Small intestine (tissue), 7 donors: ENCODE results near the gene ERFL. TPM values are rescaled to one million over a fixed set of nuclear protein-coding genes. Genes with fewer than 3 reads are reported as not detected.

Source experiments
- DNase-seq, 2 donors: peaks; one replicate each; pipeline versions ENCODE4 v3.0.0 to v3.0.0-alpha.2; 2013
- FAIRE-seq: peaks from 2 replicates; lab custom pipeline; 2012; peaks lifted over from hg19 to GRCh38; lab: Jason Lieb, UNC
- H3K27ac ChIP-seq, 3 donors: one replicate each; pipeline ENCODE4 v1.5.1; 2013; ENCODE audit warnings: low read length in 2 of 3, mild to moderate bottlenecking in 2 of 3, control low read depth in 1 of 3, inconsistent platforms in 1 of 3, low read depth in 1 of 3, moderate library complexity in 1 of 3
- H3K27me3 ChIP-seq, 3 donors: one replicate each; pipeline ENCODE4 v1.6.1; 2013; ENCODE audit warnings: low read length in 3 of 3, inconsistent platforms in 1 of 3; ENCODE audit not compliant: control insufficient read depth in 3 of 3, insufficient read depth in 3 of 3
- H3K36me3 ChIP-seq, 3 donors: one replicate each; pipeline ENCODE4 v1.6.1; 2013; ENCODE audit warnings: low read length in 3 of 3, inconsistent platforms in 1 of 3, low read depth in 1 of 3, mild to moderate bottlenecking in 1 of 3, moderate library complexity in 1 of 3; ENCODE audit not compliant: control insufficient read depth in 3 of 3, insufficient read depth in 2 of 3
- H3K4me1 ChIP-seq, 3 donors: one replicate each; pipeline ENCODE4 v1.6.1; 2013; ENCODE audit warnings: low read length in 2 of 3, inconsistent platforms in 1 of 3, low read depth in 1 of 3, mild to moderate bottlenecking in 1 of 3, moderate library complexity in 1 of 3; ENCODE audit not compliant: control insufficient read depth in 3 of 3, insufficient read depth in 2 of 3
- H3K4me3 ChIP-seq, 3 donors: one replicate each; pipeline ENCODE4 v1.5.1; 2013; ENCODE audit warnings: low read length in 3 of 3, control low read depth in 1 of 3, inconsistent platforms in 1 of 3, low read depth in 1 of 3, mild to moderate bottlenecking in 1 of 3, moderate library complexity in 1 of 3
- H3K9me3 ChIP-seq, 2 donors: one replicate each; pipeline ENCODE4 v1.6.1; 2013; ENCODE audit warnings: low read depth in 1 of 2, low read length in 1 of 2; ENCODE audit not compliant: control insufficient read depth in 2 of 2, insufficient read depth in 1 of 2
- WGBS, 3 donors: extraction: QIAGEN DNeasy Blood & Tissue Kit; methylation state at CpG; one replicate each; pipeline ENCODE4 v1.1.7; 2013; 5-methylcytosine and 5-hydroxymethylcytosine counted together
- polyA plus RNA-seq, 4 donors: library from polyadenylated mRNA; stranded (reverse) in 3 of 4; unstranded in 1 of 4; fragments of 200-250 nt in 3 of 4; fragments of 120-200 nt in 1 of 4; gene quantifications; one replicate each; pipeline versions ENCODE4 v1.2.1 to v1.2.3, GENCODE V29; 2013
- donor health status: healthy with polysubstance abuse.
- donor health status: control.
- donor health status: control.
- donor health status: Bipolar disorder and iron deficiency.
- donor health status: healthy.

Gene ERFL
- polyA plus RNA-seq, 4 donors, result 0.04 to 0.21 TPM; not detected in 2

DNA sequence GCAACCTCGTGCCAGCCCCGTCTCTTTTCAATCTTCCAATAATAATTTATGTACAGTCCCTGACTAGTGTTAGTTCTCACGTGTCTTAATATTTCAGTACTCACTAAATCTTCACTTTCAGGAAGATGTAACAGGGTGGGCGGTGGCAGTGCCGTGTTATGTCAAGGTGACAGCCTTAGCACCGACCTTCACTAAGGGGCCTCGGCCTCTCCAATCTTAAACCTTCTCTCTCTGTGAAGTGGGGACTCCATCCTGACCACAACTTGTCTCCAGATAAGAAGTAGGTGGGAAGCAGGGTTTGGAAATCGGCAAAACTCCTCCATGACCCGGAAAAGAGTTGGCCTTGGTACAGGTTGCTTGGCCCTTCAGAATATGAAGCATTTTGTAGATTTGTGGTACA lies 66.4 kb downstream of the ERFL start:
- no peaks in the 10 kb centered on the region for H3K9me3 ChIP-seq
- DNase-seq, result no peak
- H3K36me3 ChIP-seq, result peaks cover 6 to 55% (median 16%) of the 10 kb centered on the region in 3 donors
- peaks cover 7 to 27% (median 12%) of the 10 kb centered on the region in 3 donors for H3K4me1 ChIP-seq
- no peak overlapping the region for H3K27ac ChIP-seq
- H3K4me3 ChIP-seq, result peak overlapping the region in 1 of 3 donors; percentile 56
- WGBS, 3 donors, result 40 to 58% (median 44%) methylated on average over 9 of the region's 9 CpGs
- no peak for FAIRE-seq
- H3K27me3 ChIP-seq, result no peaks in the 10 kb centered on the region

DNA sequence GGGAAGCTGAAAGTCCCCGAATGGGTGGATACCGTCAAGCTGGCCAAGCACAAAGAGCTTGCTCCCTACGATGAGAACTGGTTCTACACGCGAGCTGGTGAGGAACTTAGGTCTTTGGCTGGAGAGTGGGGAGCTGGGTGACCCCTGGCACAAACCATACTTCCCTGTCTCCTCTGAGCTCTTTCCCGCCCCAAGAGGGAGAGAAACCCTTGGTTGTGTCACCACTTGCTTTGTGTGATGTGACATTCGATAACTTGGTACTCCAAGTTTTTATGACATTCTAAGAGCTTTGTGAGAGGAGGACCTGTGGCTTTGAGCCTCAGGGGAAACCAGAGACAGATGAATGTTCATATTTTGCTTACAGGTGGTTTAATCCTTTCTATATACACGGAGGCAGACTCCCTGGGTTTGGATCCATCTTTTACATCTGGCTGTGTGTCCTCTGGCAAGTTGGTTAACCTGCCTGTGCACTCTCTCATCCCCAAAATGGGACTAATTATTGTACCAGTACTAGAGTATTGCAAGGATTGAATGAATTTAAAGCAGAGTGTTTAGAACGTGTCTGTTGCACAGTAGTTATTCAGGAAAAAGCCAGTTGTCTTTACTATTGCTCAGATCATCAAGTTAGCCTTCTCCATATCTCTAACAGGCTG lies 67.0 kb downstream of the ERFL start:
- H3K36me3 ChIP-seq, result peaks cover 6 to 50% (median 14%) of the 10 kb centered on the region in 3 donors
- WGBS, 3 donors, result 8 to 22% (median 13%) methylated on average over 9 of the region's 9 CpGs

DNA sequence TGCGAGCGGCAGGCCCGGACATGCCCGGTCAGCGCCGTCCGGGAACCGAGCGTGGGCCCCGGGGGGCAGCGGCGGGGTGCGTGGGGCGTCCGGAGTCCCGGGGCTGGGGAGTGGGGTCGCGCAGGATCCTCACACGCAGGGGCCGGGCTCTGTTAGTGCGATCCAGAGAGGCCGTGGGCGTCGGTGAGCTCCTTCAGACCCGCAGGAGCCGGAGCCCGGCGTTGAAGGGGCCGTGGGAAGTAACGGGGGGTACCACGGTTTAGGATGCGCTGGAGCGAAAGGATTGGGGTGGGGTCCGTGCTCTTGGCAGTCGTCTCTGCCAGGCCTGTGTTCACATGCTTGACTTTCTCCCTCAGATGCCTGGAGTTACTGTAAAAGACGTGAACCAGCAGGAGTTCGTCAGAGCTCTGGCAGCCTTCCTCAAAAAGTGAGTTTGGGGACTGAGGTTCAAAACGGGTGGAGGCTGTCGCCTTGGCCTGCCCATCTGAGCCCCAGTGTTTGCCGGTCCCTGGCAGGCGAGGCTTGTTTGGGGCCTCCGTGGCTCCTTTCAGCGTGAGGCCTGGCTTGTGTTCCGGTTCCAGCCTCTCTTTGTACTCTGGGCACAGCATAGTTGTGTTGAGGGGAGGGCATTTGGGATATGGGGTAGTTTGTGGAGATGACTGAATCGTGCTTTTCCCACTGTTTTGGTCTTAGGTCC lies 67.7 kb downstream of the ERFL start:
- H3K4me3 ChIP-seq, result peak overlapping the region; percentile 56 to 80 (median 76)
- H3K36me3 ChIP-seq, result peaks cover 6 to 46% (median 13%) of the 10 kb centered on the region in 3 donors
- 0 to 1% (median 1%) methylated on average over 38 to 45 of the region's 45 CpGs for WGBS, 3 donors
- H3K4me1 ChIP-seq, result peaks cover 7 to 25% (median 12%) of the 10 kb centered on the region in 3 donors
- peak overlapping the region; percentile 36 to 98 (median 83) for H3K27ac ChIP-seq
- FAIRE-seq, result no peak
- no peaks in the 10 kb centered on the region for H3K9me3 ChIP-seq
- no peaks in the 10 kb centered on the region for H3K27me3 ChIP-seq
- DNase-seq, result peak in 1 of 2 donors; percentile 48

More for the DNA sequence above, 67.0 kb downstream of the ERFL start:
- no peak for FAIRE-seq
- Histone ChIP-seq H3K4me1 (peaks cover 7 to 27% (median 12%) of the 10 kb centered on the region in 3 donors), H3K4me3 (peak overlapping the region; percentile 56 to 80 (median 76)), H3K27me3 (no peaks in the 10 kb centered on the region), H3K9me3 (no peaks in the 10 kb centered on the region), H3K27ac (peak overlapping the region in 2 of 3 donors; percentile 36 to 98)
- DNase-seq, result no peak

DNA sequence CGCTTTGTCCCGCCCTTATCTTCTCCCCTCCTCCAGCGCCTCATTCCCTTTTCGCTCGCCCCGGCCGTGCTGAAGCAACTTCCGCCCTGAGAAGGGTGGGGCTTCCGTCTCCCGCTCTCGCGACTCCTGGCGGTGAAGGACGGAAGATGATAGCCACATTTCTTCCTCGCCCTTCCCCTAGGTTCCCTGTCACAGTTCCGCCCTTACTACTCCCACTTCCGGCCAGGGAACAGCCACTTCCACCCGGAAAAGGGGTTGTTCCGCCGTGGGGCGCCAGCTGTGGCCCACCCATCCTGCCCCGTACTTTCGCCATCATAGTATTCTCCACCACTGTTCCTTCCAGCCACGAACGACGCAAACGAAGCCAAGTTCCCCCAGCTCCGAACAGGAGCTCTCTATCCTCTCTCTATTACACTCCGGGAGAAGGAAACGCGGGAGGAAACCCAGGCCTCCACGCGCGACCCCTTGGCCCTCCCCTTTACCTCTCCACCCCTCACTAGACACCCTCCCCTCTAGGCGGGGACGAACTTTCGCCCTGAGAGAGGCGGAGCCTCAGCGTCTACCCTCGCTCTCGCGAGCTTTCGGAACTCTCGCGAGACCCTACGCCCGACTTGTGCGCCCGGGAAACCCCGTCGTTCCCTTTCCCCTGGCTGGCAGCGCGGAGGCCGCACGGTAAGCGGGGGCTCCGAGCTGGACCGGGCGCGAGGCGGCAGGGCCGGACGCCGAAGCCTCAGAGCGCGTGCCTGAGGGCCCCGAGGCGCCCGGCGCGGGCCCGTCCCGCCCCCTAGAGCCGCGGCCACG lies 68.4 kb downstream of the ERFL start, which contains the start of gene RPS19:
Gene RPS19 (plus strand): TSS at position 638 of the 801 bp plus-strand sequence. CDS start 520 bp downstream, outside the sequence.
- no peaks in the 10 kb centered on the region for H3K9me3 ChIP-seq
- DNase-seq (peak; percentile 99 to 100), FAIRE-seq (no peak)
- WGBS, 3 donors, result 0 to 1% (median 0%) methylated on average over 62 to 76 of the region's 76 CpGs
- H3K27me3 ChIP-seq, result no peaks in the 10 kb centered on the region
- peak within 1 kb of the TSS; percentile 83 to 98 (median 87) for H3K27ac ChIP-seq
- H3K4me3 ChIP-seq, result peak within 1 kb of the TSS; percentile 56 to 80 (median 76)
- peaks cover 6 to 39% (median 13%) of the 10 kb centered on the region in 3 donors for H3K36me3 ChIP-seq
- peaks cover 7 to 25% (median 12%) of the 10 kb centered on the region in 3 donors for H3K4me1 ChIP-seq

DNA sequence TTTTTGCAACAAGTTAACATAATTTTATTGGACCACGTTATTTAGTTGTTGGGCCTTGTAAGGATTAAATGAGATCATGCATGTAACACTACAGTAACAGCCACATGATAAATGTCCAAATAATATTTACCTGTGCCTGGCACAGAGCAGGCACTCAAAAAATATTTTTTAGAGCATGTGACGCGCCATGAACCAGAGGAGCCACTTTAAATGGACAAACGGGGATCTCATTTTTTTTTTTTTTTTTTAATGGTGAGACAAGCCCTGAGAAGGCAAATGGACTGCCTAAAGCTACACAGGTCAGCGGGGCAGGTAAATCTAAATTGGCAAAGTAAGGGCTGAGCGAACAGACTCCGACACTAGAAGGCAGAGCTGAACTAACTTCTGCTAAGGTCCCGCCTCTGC lies 69.0 kb downstream of the ERFL start:
- no peak for DNase-seq
- H3K4me3 ChIP-seq, result peak overlapping the region in 1 of 3 donors; percentile 56
- H3K27ac ChIP-seq, result peak overlapping the region; percentile 34 to 87 (median 66)

More for the DNA sequence above, 69.0 kb downstream of the ERFL start:
- H3K4me1 ChIP-seq, result peaks cover 7 to 25% (median 12%) of the 10 kb centered on the region in 3 donors
- H3K27me3 ChIP-seq, result no peaks in the 10 kb centered on the region
- no peak for FAIRE-seq
- WGBS, 3 donors, result 1 to 3% (median 2%) methylated on average over 8 of the region's 8 CpGs
- peaks cover 3 to 33% (median 10%) of the 10 kb centered on the region in 3 donors for H3K36me3 ChIP-seq
- no peaks in the 10 kb centered on the region for H3K9me3 ChIP-seq

Other genes with a start within 250 kb of the ERFL start
- under 1 TPM in 2 of 4 donors, not detected in 2; 0.15 to 0.33 TPM for gene CEACAM7, start 240.2 kb downstream of the ERFL start, polyA plus RNA-seq
- 10 to 100 TPM in 2 of 4 donors, 1 to 10 TPM in 2; 2.7 to 47.5 (median 17.8) TPM for gene CEACAM5, start 219.8 kb downstream of the ERFL start, polyA plus RNA-seq
- 10 to 100 TPM in 3 of 4 donors, 1 to 10 TPM in 1; 8.5 to 45.8 (median 19.6) TPM for gene CEACAM6, start 172.9 kb downstream of the ERFL start, polyA plus RNA-seq
- under 1 TPM in 2 of 4 donors, not detected in 2; 0.24 to 0.37 TPM for gene CEACAM3, start 131.9 kb downstream of the ERFL start, polyA plus RNA-seq
- gene LYPD4, start 83.8 kb downstream of the ERFL start, polyA plus RNA-seq, result not detected
- gene DMRTC2, start 83.4 kb downstream of the ERFL start, polyA plus RNA-seq, result not detected
- 1,000 to 10,000 TPM; 2,031 to 3,349 (median 2,770) TPM for gene RPS19, start 68.2 kb downstream of the ERFL start, polyA plus RNA-seq
- gene CD79A, start 51.2 kb downstream of the ERFL start, polyA plus RNA-seq, result 10 to 100 TPM in 1 of 4 donors, 1 to 10 TPM in 1, under 1 TPM in 2; 0.45 to 10.5 (median 4.9) TPM
- 100 to 1,000 TPM in 2 of 4 donors, 10 to 100 TPM in 2; 49.7 to 120 (median 86.7) TPM for gene ARHGEF1, start 45.3 kb downstream of the ERFL start, polyA plus RNA-seq
- 100 to 1,000 TPM in 3 of 4 donors, 10 to 100 TPM in 1; 72.0 to 227 (median 194) TPM for gene RABAC1, start 30.9 kb upstream of the ERFL start, polyA plus RNA-seq
- gene ATP1A3, start 65.8 kb upstream of the ERFL start, polyA plus RNA-seq, result 1 to 10 TPM in 2 of 4 donors, under 1 TPM in 1, not detected in 1; 0.81 to 4.3 (median 1.3) TPM
- 1 to 10 TPM in 1 of 4 donors, under 1 TPM in 2, not detected in 1; 0.27 to 1.6 (median 0.68) TPM for gene GRIK5, start 141.8 kb upstream of the ERFL start, polyA plus RNA-seq
- 10 to 100 TPM in 1 of 4 donors, 1 to 10 TPM in 3; 4.5 to 16.9 (median 7.4) TPM for gene ZNF574, start 147.7 kb upstream of the ERFL start, polyA plus RNA-seq
- 1 to 10 TPM in 3 of 4 donors, under 1 TPM in 1; 0.45 to 2.7 (median 1.9) TPM for gene POU2F2, start 204.0 kb upstream of the ERFL start, polyA plus RNA-seq